ENCODE measurements around the gene PTRHD1. TPM values are rescaled to one million over a fixed set of nuclear protein-coding genes. Genes with fewer than 3 reads are reported as not detected.
A peak's percentile ranks its signal among the peaks of the same experiment; 100 is the strongest.

PTRHD1 gene
- total RNA-seq, 1 experiment from 2014 or later = 39.2 TPM

DNA sequence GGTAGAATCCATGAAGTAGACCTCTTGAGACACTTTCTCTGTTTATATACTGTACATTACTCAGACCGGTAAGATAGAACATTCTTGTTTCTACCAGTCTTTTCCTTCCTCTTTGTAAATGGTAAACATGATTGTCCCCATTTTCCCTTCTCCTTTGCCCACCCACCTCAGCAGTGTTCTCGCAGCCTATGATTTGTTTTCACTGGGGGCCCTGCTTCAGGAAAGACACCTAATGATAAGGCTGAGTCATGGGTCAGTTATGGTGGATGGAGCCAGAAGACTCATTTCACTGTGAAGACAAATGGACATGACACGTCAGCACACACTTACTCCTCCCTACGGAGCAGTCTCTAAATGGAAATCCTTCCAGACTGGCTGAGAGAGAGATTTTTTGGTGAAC lies 23.7 kb upstream of the PTRHD1 start:
- ATAC-seq (no peak), DNase-seq (ENCODE audit: low spot score) (no peak)
- H3K36me3 Mint-ChIP-seq = peaks cover 78% of the 10 kb centered on the region
- H3K4me1 Mint-ChIP-seq = peaks cover 26% of the 10 kb centered on the region
- H3K27me3 Mint-ChIP-seq (ENCODE audit: low read depth) = no peaks in the 10 kb centered on the region
- peak overlapping the region; percentile 51 for H3K27ac Mint-ChIP-seq
- ChIA-PET CTCF (no interaction called here), POLR2A (no interaction called here)
- TF ChIP-seq TEAD1 (CRISPR knock-in tag; IDR thresholded peaks at IDR 0.05) (no peak), STAT6 (CRISPR knock-in tag; conservative IDR thresholded peaks at IDR 0.05; ENCODE audit: low read depth) (no peak), JAZF1 (CRISPR knock-in tag; IDR thresholded peaks at IDR 0.05) (no peak), HMGA2 (CRISPR knock-in tag; IDR thresholded peaks at IDR 0.05) (no peak), ZNF423 (CRISPR knock-in tag; IDR thresholded peaks at IDR 0.05) (no peak), NR2C2 (CRISPR knock-in tag; IDR thresholded peaks at IDR 0.05) (no peak)
- TF ChIP-seq, protein P1, sequence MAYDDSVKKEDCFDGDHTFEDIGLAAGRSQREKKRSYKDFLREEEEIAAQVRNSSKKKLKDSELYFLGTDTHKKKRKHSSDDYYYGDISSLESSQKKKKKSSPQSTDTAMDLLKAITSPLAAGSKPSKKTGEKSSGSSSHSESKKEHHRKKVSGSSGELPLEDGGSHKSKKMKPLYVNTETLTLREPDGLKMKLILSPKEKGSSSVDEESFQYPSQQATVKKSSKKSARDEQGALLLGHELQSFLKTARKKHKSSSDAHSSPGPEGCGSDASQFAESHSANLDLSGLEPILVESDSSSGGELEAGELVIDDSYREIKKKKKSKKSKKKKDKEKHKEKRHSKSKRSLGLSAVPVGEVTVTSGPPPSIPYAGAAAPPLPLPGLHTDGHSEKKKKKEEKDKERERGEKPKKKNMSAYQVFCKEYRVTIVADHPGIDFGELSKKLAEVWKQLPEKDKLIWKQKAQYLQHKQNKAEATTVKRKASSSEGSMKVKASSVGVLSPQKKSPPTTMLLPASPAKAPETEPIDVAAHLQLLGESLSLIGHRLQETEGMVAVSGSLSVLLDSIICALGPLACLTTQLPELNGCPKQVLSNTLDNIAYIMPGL (CRISPR knock-in tag; IDR thresholded peaks at IDR 0.05) = no peak
- H3K4me3 Mint-ChIP-seq = no peak overlapping the region
- H3K9me3 Mint-ChIP-seq = peaks cover 6% of the 10 kb centered on the region; the same call in 1 of the 2 replicates

DNA sequence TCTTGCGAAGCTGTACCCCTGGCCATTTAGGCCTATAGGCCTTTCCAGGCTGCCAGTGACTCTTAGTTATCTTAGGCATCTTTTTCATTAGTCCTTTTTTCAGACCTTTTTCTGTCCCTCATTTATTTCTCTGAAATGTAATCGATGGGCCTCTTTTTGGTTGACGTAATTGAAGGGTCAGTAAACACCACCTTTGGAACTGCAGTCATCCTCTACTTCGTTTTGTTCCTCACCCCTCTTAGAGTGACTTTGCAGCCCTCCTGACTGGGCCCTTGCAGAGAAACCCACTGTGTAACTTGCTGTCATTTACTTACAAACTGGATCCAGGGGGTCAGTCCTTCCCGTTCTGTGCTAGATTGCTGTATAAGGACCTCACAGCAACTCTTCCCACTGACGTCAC lies 23.2 kb upstream of the PTRHD1 start:
- Mint-ChIP-seq H3K27me3 (ENCODE audit: low read depth) (no peaks in the 10 kb centered on the region), H3K4me1 (peaks cover 21% of the 10 kb centered on the region), H3K9me3 (peaks cover 6% of the 10 kb centered on the region; the same call in 1 of the 2 replicates), H3K4me3 (no peak overlapping the region), H3K27ac (no peak overlapping the region), H3K36me3 (peaks cover 80% of the 10 kb centered on the region)
- ATAC-seq (no peak), DNase-seq (ENCODE audit: low spot score) (no peak)
- POLR2A ChIA-PET = no interaction called here
- CTCF ChIA-PET = no interaction called here
- no peak for TF ChIP-seq TEAD1 (CRISPR knock-in tag; IDR thresholded peaks at IDR 0.05)
- no peak for TF ChIP-seq GRHL2 (CRISPR knock-in tag; IDR thresholded peaks at IDR 0.05; ENCODE audit: insufficient replicate concordance, severe bottlenecking)
- TF ChIP-seq TP53 (CRISPR knock-in tag; IDR thresholded peaks at IDR 0.05) = no peak
- no peak for TF ChIP-seq ZNF396 (CRISPR knock-in tag; IDR thresholded peaks at IDR 0.05; ENCODE audit: borderline replicate concordance)
- TF ChIP-seq ZNF121 (CRISPR knock-in tag; IDR thresholded peaks at IDR 0.05) = no peak
- TF ChIP-seq, protein P2, sequence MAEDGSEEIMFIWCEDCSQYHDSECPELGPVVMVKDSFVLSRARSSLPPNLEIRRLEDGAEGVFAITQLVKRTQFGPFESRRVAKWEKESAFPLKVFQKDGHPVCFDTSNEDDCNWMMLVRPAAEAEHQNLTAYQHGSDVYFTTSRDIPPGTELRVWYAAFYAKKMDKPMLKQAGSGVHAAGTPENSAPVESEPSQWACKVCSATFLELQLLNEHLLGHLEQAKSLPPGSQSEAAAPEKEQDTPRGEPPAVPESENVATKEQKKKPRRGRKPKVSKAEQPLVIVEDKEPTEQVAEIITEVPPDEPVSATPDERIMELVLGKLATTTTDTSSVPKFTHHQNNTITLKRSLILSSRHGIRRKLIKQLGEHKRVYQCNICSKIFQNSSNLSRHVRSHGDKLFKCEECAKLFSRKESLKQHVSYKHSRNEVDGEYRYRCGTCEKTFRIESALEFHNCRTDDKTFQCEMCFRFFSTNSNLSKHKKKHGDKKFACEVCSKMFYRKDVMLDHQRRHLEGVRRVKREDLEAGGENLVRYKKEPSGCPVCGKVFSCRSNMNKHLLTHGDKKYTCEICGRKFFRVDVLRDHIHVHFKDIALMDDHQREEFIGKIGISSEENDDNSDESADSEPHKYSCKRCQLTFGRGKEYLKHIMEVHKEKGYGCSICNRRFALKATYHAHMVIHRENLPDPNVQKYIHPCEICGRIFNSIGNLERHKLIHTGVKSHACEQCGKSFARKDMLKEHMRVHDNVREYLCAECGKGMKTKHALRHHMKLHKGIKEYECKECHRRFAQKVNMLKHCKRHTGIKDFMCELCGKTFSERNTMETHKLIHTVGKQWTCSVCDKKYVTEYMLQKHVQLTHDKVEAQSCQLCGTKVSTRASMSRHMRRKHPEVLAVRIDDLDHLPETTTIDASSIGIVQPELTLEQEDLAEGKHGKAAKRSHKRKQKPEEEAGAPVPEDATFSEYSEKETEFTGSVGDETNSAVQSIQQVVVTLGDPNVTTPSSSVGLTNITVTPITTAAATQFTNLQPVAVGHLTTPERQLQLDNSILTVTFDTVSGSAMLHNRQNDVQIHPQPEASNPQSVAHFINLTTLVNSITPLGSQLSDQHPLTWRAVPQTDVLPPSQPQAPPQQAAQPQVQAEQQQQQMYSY (CRISPR knock-in tag; IDR thresholded peaks at IDR 0.05) = no peak
- TF ChIP-seq CREM (CRISPR knock-in tag; IDR thresholded peaks at IDR 0.05) = no peak
- no peak for TF ChIP-seq EMX1 (CRISPR knock-in tag; IDR thresholded peaks at IDR 0.05)
- TF ChIP-seq ZNF423 (CRISPR knock-in tag; IDR thresholded peaks at IDR 0.05) = no peak
- TF ChIP-seq ZNF416 (CRISPR knock-in tag; IDR thresholded peaks at IDR 0.05) = no peak
- no peak for TF ChIP-seq USF1 (CRISPR knock-in tag; IDR thresholded peaks at IDR 0.05)
- no peak for TF ChIP-seq ZMAT4 (CRISPR knock-in tag; IDR thresholded peaks at IDR 0.05)
- TF ChIP-seq PREB (CRISPR knock-in tag; IDR thresholded peaks at IDR 0.05; ENCODE audit: borderline replicate concordance) = no peak
- TF ChIP-seq CTCF (IDR thresholded peaks at IDR 0.05) = no peak
- no peak for TF ChIP-seq NFE2L1 (CRISPR knock-in tag; IDR thresholded peaks at IDR 0.05)
- TF ChIP-seq E2F4 (CRISPR knock-in tag; IDR thresholded peaks at IDR 0.05; ENCODE audit: borderline replicate concordance, low read depth) = no peak
